PC-9 (cell line): ENCODE data around the gene ZBTB24. TPM values are rescaled to one million over a fixed set of nuclear protein-coding genes. Genes with fewer than 3 reads are reported as not detected.

Experiments
- BruUV-seq: library from RNA; stranded (reverse); fragments of 400-500 nt; replicated peaks from 2 replicates; lab custom pipeline; 2021; lab: Mats Ljungman, UMichigan
- CTCF ChIA-PET: fragments of 300-600 bp; sonication (Branson Sonifier 250); formaldehyde crosslinking; loops from one replicate; lab custom pipeline; 2022; ENCODE audit warnings: antibody characterized with exemption; lab: Charles Lee
- POLR2A ChIA-PET: fragments of 300-600 bp; sonication (Branson Sonifier 250); formaldehyde crosslinking; loops from one replicate; lab custom pipeline; 2022; ENCODE audit warnings: antibody characterized with exemption; ENCODE audit not compliant: unreplicated experiment; lab: Charles Lee
- DNase-seq, 2 experiments: peaks; one replicate each; pipeline versions ENCODE4 v3.0.0 to v3.0.0-alpha.2; 2015 to 2022; ENCODE audit warnings: mixed read lengths in 1 of 2
- H2AFZ ChIP-seq: fragments of 200-600 bp; sonication (generic); 2 replicates; pipeline ENCODE4 v1.8.1; 2017; ENCODE audit warnings: antibody characterized with exemption
- H3F3A ChIP-seq: fragments of 200-600 bp; sonication (generic); 2 replicates; pipeline ENCODE4 v1.8.1; 2017; ENCODE audit warnings: antibody characterized with exemption, mild to moderate bottlenecking, low read depth; ENCODE audit not compliant: insufficient read depth
- H3K27ac ChIP-seq: fragments of 200-600 bp; sonication (generic); 2 replicates; pipeline ENCODE4 v1.6.1; 2016; ENCODE audit warnings: mixed run types
- H3K27me3 ChIP-seq: fragments of 200-600 bp; sonication (generic); 2 replicates; pipeline ENCODE4 v1.6.1; 2016; ENCODE audit warnings: low read depth, mixed run types; ENCODE audit not compliant: insufficient read depth
- H3K36me3 ChIP-seq: fragments of 200-600 bp; sonication (generic); 2 replicates; pipeline ENCODE4 v1.6.1; 2016; ENCODE audit warnings: low read depth, mixed run types
- H3K4me1 ChIP-seq: fragments of 200-600 bp; sonication (generic); replicated peaks from 2 replicates; pipeline ENCODE4 v1.6.1; 2016; ENCODE audit warnings: mixed run types; ENCODE audit not compliant: insufficient read depth
- H3K4me2 ChIP-seq: fragments of 200-600 bp; sonication (generic); 2 replicates; pipeline ENCODE4 v1.6.1; 2017; ENCODE audit warnings: mixed run types
- H3K4me3 ChIP-seq: fragments of 200-600 bp; sonication (generic); 2 replicates; pipeline ENCODE4 v1.6.1; 2016; ENCODE audit warnings: mixed run types
- H3K79me2 ChIP-seq: fragments of 200-600 bp; sonication (generic); 2 replicates; pipeline ENCODE4 v1.6.1; 2017; ENCODE audit warnings: low read depth, mixed run types
- H3K9me2 ChIP-seq: fragments of 200-600 bp; sonication (generic); 2 replicates; pipeline ENCODE4 v1.8.1; 2017; ENCODE audit warnings: mild to moderate bottlenecking; ENCODE audit not compliant: insufficient read depth
- H3K9me3 ChIP-seq: fragments of 200-600 bp; sonication (generic); 2 replicates; pipeline ENCODE4 v1.8.1; 2016; ENCODE audit warnings: low read depth; ENCODE audit not compliant: insufficient read depth
- H4K20me1 ChIP-seq: fragments of 200-600 bp; sonication (generic); 2 replicates; pipeline ENCODE4 v1.8.1; 2017; ENCODE audit not compliant: insufficient read depth
- EZH2 ChIP-seq: fragments of 200-600 bp; sonication (generic); IDR thresholded peaks from 2 replicates; pipeline ENCODE4 v1.8.0; 2017; ENCODE audit warnings: antibody characterized with exemption, low read depth
- intact Hi-C: fragments of 100-400 bp; cut with micrococcal nuclease; formaldehyde crosslinking; loops from one replicate; pipeline ENCODE4 v1.10.0; 2022; ENCODE audit not compliant: unreplicated experiment
- total RNA-seq: library from RNA; stranded (reverse); gene quantifications from 2 replicates; pipeline ENCODE4 v1.2.3, GENCODE V29; 2021
- TF ChIP-seq, protein P1 (sequence below): fragments of 200-600 bp; sonication (generic); conservative IDR thresholded peaks from 2 replicates; pipeline ENCODE4 v1.6.1; 2017; ENCODE audit warnings: mixed run types, antibody characterized with exemption, mild to moderate bottlenecking, moderate library complexity

Gene ZBTB24
- total RNA-seq, 1 experiment from 2014 or later, result 7.2 TPM

GRCh38 chr6:109454496-109455436 lies 28.3 kb downstream of the ZBTB24 start:
- Histone ChIP-seq H3K4me2 (peak overlapping the region; percentile 95), H3K36me3 (no peaks in the 10 kb centered on the region), H3K27ac (no peak overlapping the region), H3F3A (peaks cover 38% of the 10 kb centered on the region; the same call in 1 of the 2 replicates), H3K4me1 (no peaks in the 10 kb centered on the region; the same call in 1 of the 2 replicates), H3K9me2 (no peaks in the 10 kb centered on the region), H3K27me3 (no peaks in the 10 kb centered on the region), H3K9me3 (no peaks in the 10 kb centered on the region), H4K20me1 (no peaks in the 10 kb centered on the region), H3K79me2 (no peaks in the 10 kb centered on the region), H3K4me3 (peak overlapping the region; percentile 77), H2AFZ (peak overlapping the region; percentile 93)
- TSS peak; percentile 17 for BruUV-seq
- ChIA-PET POLR2A (no interaction called here), CTCF (interaction anchor here (1.2 kb wide), 1 partner anchor 30 kb away, joined by 3 read pairs; no protein-coding TSS in a partner anchor)
- no peak for TF ChIP-seq EZH2
- TF ChIP-seq, protein P1, sequence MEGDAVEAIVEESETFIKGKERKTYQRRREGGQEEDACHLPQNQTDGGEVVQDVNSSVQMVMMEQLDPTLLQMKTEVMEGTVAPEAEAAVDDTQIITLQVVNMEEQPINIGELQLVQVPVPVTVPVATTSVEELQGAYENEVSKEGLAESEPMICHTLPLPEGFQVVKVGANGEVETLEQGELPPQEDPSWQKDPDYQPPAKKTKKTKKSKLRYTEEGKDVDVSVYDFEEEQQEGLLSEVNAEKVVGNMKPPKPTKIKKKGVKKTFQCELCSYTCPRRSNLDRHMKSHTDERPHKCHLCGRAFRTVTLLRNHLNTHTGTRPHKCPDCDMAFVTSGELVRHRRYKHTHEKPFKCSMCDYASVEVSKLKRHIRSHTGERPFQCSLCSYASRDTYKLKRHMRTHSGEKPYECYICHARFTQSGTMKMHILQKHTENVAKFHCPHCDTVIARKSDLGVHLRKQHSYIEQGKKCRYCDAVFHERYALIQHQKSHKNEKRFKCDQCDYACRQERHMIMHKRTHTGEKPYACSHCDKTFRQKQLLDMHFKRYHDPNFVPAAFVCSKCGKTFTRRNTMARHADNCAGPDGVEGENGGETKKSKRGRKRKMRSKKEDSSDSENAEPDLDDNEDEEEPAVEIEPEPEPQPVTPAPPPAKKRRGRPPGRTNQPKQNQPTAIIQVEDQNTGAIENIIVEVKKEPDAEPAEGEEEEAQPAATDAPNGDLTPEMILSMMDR, result no peak
- no peak for DNase-seq
- intact Hi-C loops, result loop anchor here (1.0 to 5.0 kb wide), 2 partner anchors 71 to 267 kb away; no protein-coding TSS in a partner anchor

- H4K20me1 ChIP-seq, result no peaks in the 10 kb centered on the region
- no peaks in the 10 kb centered on the region for H3K27me3 ChIP-seq
- H3K79me2 ChIP-seq, result no peaks in the 10 kb centered on the region
- CTCF ChIA-PET, result no interaction called here
- no peaks in the 10 kb centered on the region for H3K9me2 ChIP-seq
- H3K9me3 ChIP-seq, result no peaks in the 10 kb centered on the region
- DNase-seq, result no peak
- H3K4me1 ChIP-seq, result no peaks in the 10 kb centered on the region; the same call in 1 of the 2 replicates
- intact Hi-C loops, result no loop called here
- peaks cover 35% of the 10 kb centered on the region; the same call in 1 of the 2 replicates for H3F3A ChIP-seq
- H3K27ac ChIP-seq, result no peak overlapping the region
- no peak overlapping the region for H3K4me3 ChIP-seq
- no peak overlapping the region for H2AFZ ChIP-seq
- TF ChIP-seq, protein P1, result no peak
- TF ChIP-seq EZH2, result no peak
- BruUV-seq, result no TSS peak
- POLR2A ChIA-PET, result interaction anchor here (0.6 kb wide), 1 partner anchor 1235 kb away, joined by 3 read pairs; no protein-coding TSS in a partner anchor
- no peak overlapping the region for H3K4me2 ChIP-seq
- no peaks in the 10 kb centered on the region for H3K36me3 ChIP-seq
Observed at GRCh38 chr6:109453594-109454495, 29.2 kb downstream of the ZBTB24 start.

- peaks cover 38% of the 10 kb centered on the region; the same call in 1 of the 2 replicates for H3F3A ChIP-seq
- intact Hi-C loops, result no loop called here
- POLR2A ChIA-PET, result interaction anchor here (0.6 kb wide), 1 partner anchor 12 kb away, joined by 7 read pairs; no protein-coding TSS in a partner anchor
- no peak overlapping the region for H3K27ac ChIP-seq
- H3K4me1 ChIP-seq, result no peaks in the 10 kb centered on the region; the same call in 1 of the 2 replicates
- H2AFZ ChIP-seq, result no peak overlapping the region
- no peaks in the 10 kb centered on the region for H3K9me2 ChIP-seq
- no peaks in the 10 kb centered on the region for H4K20me1 ChIP-seq
- no peaks in the 10 kb centered on the region for H3K79me2 ChIP-seq
- no peak for DNase-seq
- H3K4me3 ChIP-seq, result no peak overlapping the region
- CTCF ChIA-PET, result no interaction called here
- H3K9me3 ChIP-seq, result no peaks in the 10 kb centered on the region
- BruUV-seq, result no TSS peak
- TF ChIP-seq EZH2, result no peak
- TF ChIP-seq, protein P1, result no peak
- H3K27me3 ChIP-seq, result no peaks in the 10 kb centered on the region
- no peaks in the 10 kb centered on the region for H3K36me3 ChIP-seq
- H3K4me2 ChIP-seq, result no peak overlapping the region
Observed at GRCh38 chr6:109453156-109453555, 29.9 kb downstream of the ZBTB24 start.
